Tibial artery (tissue), 4 donors: Measurements from ENCODE around the gene MTCL1.

Experiments used
- DNase-seq, 2 donors: peaks; one replicate each; pipeline ENCODE4 v3.0.0-alpha.2; 2019
- H3K27ac ChIP-seq, 2 donors: fragments of 200-600 bp; sonication (generic) in 1 of 2; 1 replicate in 1 of 2; 2 replicates in 1 of 2; pipeline ENCODE4 v1.5.1; 2018 to 2019; ENCODE audit warnings: mild to moderate bottlenecking in 1 of 2
- H3K27me3 ChIP-seq, 2 donors: fragments of 200-600 bp; sonication (generic) in 1 of 2; one replicate each; pipeline versions ENCODE4 v1.5.1 to v1.6.0; 2016 to 2019
- H3K36me3 ChIP-seq, 3 donors: fragments of 200-600 bp; sonication (generic) in 2 of 3; one replicate each; pipeline ENCODE4 v1.5.1; 2016 to 2019; ENCODE audit warnings: mild to moderate bottlenecking in 2 of 3
- H3K4me1 ChIP-seq, 4 donors: fragments of 200-600 bp; sonication (generic) in 2 of 4; 1 replicate in 3 of 4; 2 replicates in 1 of 4; pipeline ENCODE4 v1.5.1; 2016 to 2019
- H3K4me3 ChIP-seq, 2 donors: fragments of 200-600 bp; sonication (generic) in 1 of 2; 1 replicate in 1 of 2; 2 replicates in 1 of 2; pipeline ENCODE4 v1.5.1; 2018 to 2019; ENCODE audit warnings: mild to moderate bottlenecking in 2 of 2
- H3K9me3 ChIP-seq, 3 donors: fragments of 200-600 bp; sonication (generic) in 1 of 3; one replicate each; pipeline ENCODE4 v1.5.1; 2016 to 2019
- CTCF ChIP-seq, 2 experiments: fragments of 200-600 bp in 1 of 2; fragments of 450-650 bp in 1 of 2; IDR thresholded peaks; one replicate each; pipeline ENCODE4 v1.5.1; 2017 to 2019; ENCODE audit warnings: antibody characterized with exemption in 2 of 2, mild to moderate bottlenecking in 1 of 2, moderate library complexity in 1 of 2
- intact Hi-C: fragments of 100-400 bp; cut with DNase I; formaldehyde crosslinking; loops from one replicate; pipeline ENCODE4 v1.15.0; 2023; ENCODE audit warnings: low total_unique reads

MTCL1 gene

GRCh38 chr18:8805552-8805951 is 100.2 kb downstream of the MTCL1 start:
- intact Hi-C loops: no loop called here
- no peaks in the 10 kb centered on the region for H3K36me3 ChIP-seq
- H3K9me3 ChIP-seq: no peaks in the 10 kb centered on the region
- no peak for DNase-seq
- H3K27ac ChIP-seq: no peak overlapping the region
- H3K4me3 ChIP-seq: no peak overlapping the region
- no peaks in the 10 kb centered on the region for H3K27me3 ChIP-seq
- H3K4me1 ChIP-seq: peaks cover 0 to 26% (median 0%) of the 10 kb centered on the region in 4 donors
- TF ChIP-seq CTCF (IDR thresholded peaks at IDR 0.05): no peak

GRCh38 chr18:8806100-8806797 is 100.9 kb downstream of the MTCL1 start:
- Histone ChIP-seq H3K36me3 (no peaks in the 10 kb centered on the region), H3K9me3 (no peaks in the 10 kb centered on the region), H3K4me3 (no peak overlapping the region), H3K27ac (no peak overlapping the region), H3K4me1 (peaks cover 0 to 19% (median 0%) of the 10 kb centered on the region in 4 donors), H3K27me3 (no peaks in the 10 kb centered on the region)
- no peak for DNase-seq
- intact Hi-C loops: no loop called here
- TF ChIP-seq CTCF (IDR thresholded peaks at IDR 0.05): no peak

- no peaks in the 10 kb centered on the region for H3K27me3 ChIP-seq
- DNase-seq: no peak
- H3K9me3 ChIP-seq: no peaks in the 10 kb centered on the region
- H3K36me3 ChIP-seq: no peaks in the 10 kb centered on the region
- H3K4me1 ChIP-seq: peaks cover 0 to 12% (median 0%) of the 10 kb centered on the region in 4 donors
- H3K4me3 ChIP-seq: no peak overlapping the region
- no peak overlapping the region for H3K27ac ChIP-seq
- no peak for TF ChIP-seq CTCF (IDR thresholded peaks at IDR 0.05)
- intact Hi-C loops: no loop called here
Observed at GRCh38 chr18:8806798-8807487, 101.6 kb downstream of the MTCL1 start.

GRCh38 chr18:8807488-8807805 is 102.1 kb downstream of the MTCL1 start:
- Histone ChIP-seq H3K27ac (no peak overlapping the region), H3K9me3 (no peaks in the 10 kb centered on the region), H3K4me3 (no peak overlapping the region), H3K27me3 (no peaks in the 10 kb centered on the region), H3K4me1 (peaks cover 0 to 7% (median 0%) of the 10 kb centered on the region in 4 donors), H3K36me3 (no peaks in the 10 kb centered on the region)
- intact Hi-C loops: no loop called here
- no peak for TF ChIP-seq CTCF (IDR thresholded peaks at IDR 0.05)
- no peak for DNase-seq

GRCh38 chr18:8808001-8808400 is 102.6 kb downstream of the MTCL1 start:
- H3K4me3 ChIP-seq: no peak overlapping the region
- no peaks in the 10 kb centered on the region for H3K27me3 ChIP-seq
- peaks cover 0 to 1% (median 0%) of the 10 kb centered on the region in 4 donors for H3K4me1 ChIP-seq
- no peak overlapping the region for H3K27ac ChIP-seq
- H3K36me3 ChIP-seq: no peaks in the 10 kb centered on the region
- intact Hi-C loops: no loop called here
- no peak for DNase-seq
- no peaks in the 10 kb centered on the region for H3K9me3 ChIP-seq
- no peak for TF ChIP-seq CTCF (IDR thresholded peaks at IDR 0.05)
